HFF-Myc (cell line): ENCODE measurements around the gene NCLN.

ENCODE experiments used
- DNase-seq: peaks from one replicate; pipeline ENCODE4 v3.0.0-alpha.2; 2011; ENCODE audit warnings: low read depth; ENCODE audit errors: extremely low read depth
- H3K4me3 ChIP-seq: replicated peaks from 2 replicates; pipeline ENCODE4 v1.5.1; 2011; ENCODE audit warnings: low read depth, mild to moderate bottlenecking, control low read depth, low read length
- CTCF ChIP-seq: IDR thresholded peaks from 2 replicates; pipeline ENCODE4 v1.5.1; 2012; ENCODE audit warnings: mild to moderate bottlenecking, low read depth, low read length, control low read depth; ENCODE audit errors: missing control alignments

Gene NCLN

GRCh38 chr19:3222709-3223108 is 37.0 kb downstream of the NCLN start:
- H3K4me3 ChIP-seq: no peak overlapping the region
- DNase-seq: no peak
- no peak for TF ChIP-seq CTCF

- DNase-seq: no peak
- H3K4me3 ChIP-seq: no peak within 1 kb of the TSS
- TF ChIP-seq CTCF: no peak
These were observed 38.8 kb downstream of the NCLN start, which contains the start of gene CELF5 for GRCh38 chr19:3224346-3225168. CELF5 (plus strand) TSS chr19:3224661; CDS start chr19:3224740, 79 bp downstream.

GRCh38 chr19:3225169-3225485 is 39.4 kb downstream of the NCLN start:
- DNase-seq: no peak
- H3K4me3 ChIP-seq: no peak overlapping the region
- TF ChIP-seq CTCF: no peak

- TF ChIP-seq CTCF: no peak
- no peak overlapping the region for H3K4me3 ChIP-seq
- DNase-seq: no peak
These were observed 40.0 kb downstream of the NCLN start for GRCh38 chr19:3225677-3226093.

- no peak for TF ChIP-seq CTCF
- DNase-seq: no peak
- H3K4me3 ChIP-seq: no peak overlapping the region
These were observed 41.4 kb downstream of the NCLN start for GRCh38 chr19:3227054-3227626.

- DNase-seq: no peak
These were observed 43.6 kb downstream of the NCLN start for GRCh38 chr19:3229346-3229743.

More at GRCh38 chr19:3229346-3229743, 43.6 kb downstream of the NCLN start:
- no peak overlapping the region for H3K4me3 ChIP-seq
- TF ChIP-seq CTCF: no peak
